GM23248 (cell line): ENCODE data around the gene EXD3. TPM values are rescaled to one million over a fixed set of nuclear protein-coding genes. Genes with fewer than 3 reads are reported as not detected.

Experiments used
- DNase-seq: peaks from one replicate; pipeline ENCODE4 v3.0.0-alpha.2; 2015
- H2AFZ ChIP-seq: fragments of 200-600 bp; sonication (generic); 2 replicates; pipeline ENCODE4 v1.6.1; 2016; ENCODE audit warnings: antibody characterized with exemption
- H3F3A ChIP-seq: fragments of 200-600 bp; sonication (generic); 2 replicates; pipeline ENCODE4 v1.6.1; 2016; ENCODE audit warnings: mild to moderate bottlenecking, antibody characterized with exemption, mixed run types; ENCODE audit not compliant: insufficient read depth
- H3K27ac ChIP-seq: fragments of 200-600 bp; sonication (generic); 2 replicates; pipeline ENCODE4 v1.5.1; 2016; ENCODE audit warnings: mild to moderate bottlenecking
- H3K27me3 ChIP-seq: fragments of 200-600 bp; sonication (generic); replicated peaks from 2 replicates; pipeline ENCODE4 v1.6.1; 2016; ENCODE audit warnings: mild to moderate bottlenecking; ENCODE audit not compliant: insufficient read depth
- H3K36me3 ChIP-seq: fragments of 200-600 bp; sonication (generic); 2 replicates; pipeline ENCODE4 v1.6.1; 2016; ENCODE audit warnings: low read depth, mild to moderate bottlenecking
- H3K4me1 ChIP-seq: fragments of 200-600 bp; sonication (generic); 2 replicates; pipeline ENCODE4 v1.6.1; 2016; ENCODE audit warnings: mild to moderate bottlenecking; ENCODE audit not compliant: insufficient read depth
- H3K4me2 ChIP-seq: fragments of 200-600 bp; sonication (generic); one replicate; pipeline ENCODE4 v1.6.1; 2016; ENCODE audit warnings: mild to moderate bottlenecking; ENCODE audit not compliant: unreplicated experiment
- H3K4me3 ChIP-seq: fragments of 200-600 bp; sonication (generic); 2 replicates; pipeline ENCODE4 v1.5.1; 2016; ENCODE audit warnings: mild to moderate bottlenecking
- H3K79me2 ChIP-seq: fragments of 200-600 bp; sonication (generic); 2 replicates; pipeline ENCODE4 v1.6.1; 2016; ENCODE audit warnings: mild to moderate bottlenecking; ENCODE audit not compliant: insufficient read depth
- H3K9ac ChIP-seq: fragments of 200-600 bp; sonication (generic); 2 replicates; pipeline ENCODE4 v1.6.1; 2016; ENCODE audit warnings: mild to moderate bottlenecking
- H3K9me2 ChIP-seq: fragments of 200-600 bp; sonication (generic); 2 replicates; pipeline ENCODE4 v1.6.1; 2016; ENCODE audit warnings: mixed run types, mild to moderate bottlenecking, moderate library complexity; ENCODE audit not compliant: insufficient read depth
- H3K9me3 ChIP-seq: fragments of 200-600 bp; sonication (generic); one replicate; pipeline ENCODE4 v1.6.1; 2017; ENCODE audit warnings: low read depth
- H4K20me1 ChIP-seq: fragments of 200-600 bp; sonication (generic); 2 replicates; pipeline ENCODE4 v1.6.0; 2016; ENCODE audit not compliant: insufficient read depth
- EZH2 ChIP-seq: fragments of 200-600 bp; sonication (generic); IDR thresholded peaks from 2 replicates; pipeline ENCODE4 v1.6.1; 2018; ENCODE audit warnings: antibody characterized with exemption, mild to moderate bottlenecking; ENCODE audit not compliant: insufficient read depth, poor library complexity, severe bottlenecking
- EZH2phosphoT487 ChIP-seq: fragments of 200-600 bp; sonication (generic); IDR thresholded peaks from 2 replicates; pipeline ENCODE4 v1.6.1; 2018; ENCODE audit warnings: antibody characterized with exemption, moderate library complexity, mild to moderate bottlenecking, low read depth; ENCODE audit not compliant: insufficient read depth
- WGBS, 2 experiments: methylation state at CpG; one replicate each; pipeline ENCODE4 v1.1.6; 2015 to 2017; ENCODE audit warnings: low lambda C conversion rate in 2 of 2, low coverage in 1 of 2; ENCODE audit errors: missing lambda C conversion rate in 2 of 2; 5-methylcytosine and 5-hydroxymethylcytosine counted together
- in situ Hi-C: fragments of 300-500 bp; cut with MboI; formaldehyde crosslinking; loops from 2 replicates; pipeline ENCODE4 v1.15.0; 2020
- polyA plus RNA-seq: library from polyadenylated mRNA; unstranded; fragments of >200 nt; fragmentation: Nextera tagmentation; extraction: Ambion mirVana; gene quantifications from 2 replicates; pipeline ENCODE4 v1.2.1, GENCODE V29; 2016
- total RNA-seq: library from RNA; depleted of rRNA; stranded (reverse); fragments of >200 nt; shearing (Covaris generic); gene quantifications from 2 replicates; pipeline ENCODE4 v1.2.3, GENCODE V29; 2014

Gene EXD3
- total and polyA plus RNA-seq, 2 experiments from 2014 or later, result 10.1 to 11.6 TPM

DNA sequence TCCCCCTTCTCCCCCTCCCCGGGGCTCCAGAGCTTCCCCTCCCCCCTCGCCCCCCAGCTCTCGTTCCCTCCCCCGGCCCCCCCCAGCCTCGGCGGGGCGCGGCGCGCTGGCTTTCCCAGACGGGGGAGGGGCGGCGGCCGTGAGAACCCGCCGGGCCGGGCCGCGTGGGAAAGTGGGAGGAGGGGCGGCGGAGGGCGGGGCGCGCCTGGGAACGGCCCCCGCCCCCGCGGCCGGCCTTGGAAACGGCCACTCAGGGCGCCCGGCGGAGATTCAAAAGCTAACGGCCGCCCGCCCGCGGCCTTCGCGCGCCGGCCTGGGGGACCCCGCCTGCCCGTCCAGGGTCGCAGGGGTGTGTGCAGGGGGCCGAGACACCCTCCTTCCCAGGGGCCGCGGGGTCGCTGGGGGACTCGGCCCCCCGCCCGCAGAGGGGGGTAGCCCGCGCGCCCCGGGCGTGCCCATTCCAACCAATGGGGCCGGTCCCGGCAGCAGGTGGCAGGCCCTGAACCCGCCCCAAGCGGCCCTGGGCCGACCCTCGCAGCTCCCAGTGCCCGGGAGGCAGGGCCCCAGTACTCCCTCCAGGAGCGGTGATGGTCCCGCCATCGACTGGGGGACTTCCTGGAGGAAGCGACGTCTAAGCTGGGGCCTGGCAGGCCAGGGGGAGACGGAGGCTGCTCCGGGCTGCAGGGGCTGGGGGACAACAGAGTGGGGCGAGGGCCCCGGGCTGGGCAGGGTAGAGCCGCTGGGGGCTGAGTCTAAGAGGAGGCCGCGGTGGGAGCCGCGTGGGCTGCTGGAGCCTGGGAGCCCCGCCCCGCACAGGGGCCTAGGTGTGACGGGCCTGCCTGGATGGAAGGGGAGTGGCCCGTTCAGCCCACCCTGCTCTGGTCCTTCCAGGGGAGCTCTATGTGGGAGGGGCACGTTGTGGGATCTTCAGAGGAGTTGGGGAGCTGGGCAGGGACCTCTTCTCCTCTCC is 106.7 kb downstream of the EXD3 start:
- in situ Hi-C loops, result no loop called here
- Histone ChIP-seq H3K9me2 (no peaks in the 10 kb centered on the region), H3K4me3 (peak overlapping the region; percentile 21), H3K36me3 (no peaks in the 10 kb centered on the region), H3K4me1 (no peaks in the 10 kb centered on the region), H3K9ac (peak overlapping the region; percentile 59), H3K4me2 (peak overlapping the region; percentile 42), H3K27me3 (no peaks in the 10 kb centered on the region), H3K79me2 (no peaks in the 10 kb centered on the region), H2AFZ (peak overlapping the region; percentile 44; the same call in 1 of the 2 replicates), H3F3A (no peaks in the 10 kb centered on the region), H3K27ac (no peak overlapping the region), H4K20me1 (no peaks in the 10 kb centered on the region), H3K9me3 (no peaks in the 10 kb centered on the region)
- DNase-seq, result peak; percentile 77
- 6 to 8% methylated on average over 13 to 47 of the region's 83 CpGs for WGBS, 2 experiments
- TF ChIP-seq EZH2, result no peak
- no peak for TF ChIP-seq EZH2phosphoT487

GRCh38 chr9:137315581-137316011 is 107.4 kb downstream of the EXD3 start:
- DNase-seq, result no peak
- in situ Hi-C loops, result no loop called here
- H3K27ac ChIP-seq, result no peak overlapping the region
- H3K4me1 ChIP-seq, result no peaks in the 10 kb centered on the region
- no peaks in the 10 kb centered on the region for H3K36me3 ChIP-seq
- no peak overlapping the region for H3K4me2 ChIP-seq
- WGBS, 2 experiments, result 21 to 22% methylated on average over 11 to 12 of the region's 18 CpGs
- H3K9me2 ChIP-seq, result no peaks in the 10 kb centered on the region
- H3K79me2 ChIP-seq, result no peaks in the 10 kb centered on the region
- H3K9me3 ChIP-seq, result no peaks in the 10 kb centered on the region
- H3K9ac ChIP-seq, result peak overlapping the region; percentile 37; the same call in 1 of the 2 replicates
- TF ChIP-seq EZH2 (no peak), EZH2phosphoT487 (no peak)
- H4K20me1 ChIP-seq, result no peaks in the 10 kb centered on the region
- H3K4me3 ChIP-seq, result peak overlapping the region; percentile 21; the same call in 1 of the 2 replicates
- no peak overlapping the region for H2AFZ ChIP-seq
- H3K27me3 ChIP-seq, result no peaks in the 10 kb centered on the region
- H3F3A ChIP-seq, result no peaks in the 10 kb centered on the region

DNA sequence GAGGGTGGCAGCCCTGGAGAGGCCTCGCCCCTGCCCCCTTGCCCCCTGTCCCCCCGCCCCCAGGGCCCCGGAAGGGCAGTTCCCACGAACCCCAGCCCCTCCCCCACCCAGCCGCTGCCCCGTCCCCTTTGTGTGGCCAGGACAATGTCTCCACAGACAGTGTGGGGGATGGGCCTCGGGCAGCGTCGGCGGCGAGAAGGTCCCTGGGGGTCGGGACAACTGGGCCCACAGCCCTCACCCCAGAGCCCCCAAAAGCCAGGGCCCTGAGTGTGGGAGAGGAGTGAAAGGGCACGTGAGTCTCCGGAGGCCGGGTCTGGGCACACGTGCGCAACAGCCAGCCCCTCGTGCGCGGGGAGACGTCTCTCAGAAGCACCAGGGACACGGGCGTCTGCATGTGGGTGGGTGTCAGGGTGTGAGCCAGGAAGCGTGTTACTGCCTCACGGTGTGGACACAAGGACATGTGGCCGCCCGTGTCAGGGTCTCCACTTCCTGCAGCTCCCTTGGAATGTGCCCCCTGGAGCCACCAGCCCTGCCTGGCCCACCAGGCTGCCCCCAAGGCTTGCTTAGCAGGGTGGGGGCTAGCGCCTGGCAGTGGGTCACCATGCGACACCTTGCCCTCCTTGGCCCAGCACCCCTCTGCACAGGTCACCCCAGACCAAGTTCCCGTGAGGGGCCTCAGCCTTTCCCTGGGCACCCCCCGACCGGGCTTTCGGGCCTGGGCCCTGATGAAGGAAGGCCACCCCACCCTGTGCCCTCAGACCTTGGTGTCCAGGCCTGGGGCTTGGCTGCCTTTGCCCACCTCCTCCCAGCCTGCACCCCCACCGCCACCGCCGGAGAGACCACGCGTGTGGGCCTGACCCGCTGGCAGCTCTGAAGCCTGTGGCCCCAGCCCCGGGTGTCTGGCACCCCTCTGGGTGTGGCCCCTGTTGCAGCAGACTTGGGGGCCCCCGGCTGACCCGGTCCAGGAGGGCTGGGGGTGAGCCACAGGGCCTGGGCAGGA is 108.1 kb downstream of the EXD3 start:
- TF ChIP-seq EZH2, result no peak
- TF ChIP-seq EZH2phosphoT487, result no peak
- 39 to 43% methylated on average over 23 to 42 of the region's 42 CpGs for WGBS, 2 experiments
- in situ Hi-C loops, result no loop called here

DNA sequence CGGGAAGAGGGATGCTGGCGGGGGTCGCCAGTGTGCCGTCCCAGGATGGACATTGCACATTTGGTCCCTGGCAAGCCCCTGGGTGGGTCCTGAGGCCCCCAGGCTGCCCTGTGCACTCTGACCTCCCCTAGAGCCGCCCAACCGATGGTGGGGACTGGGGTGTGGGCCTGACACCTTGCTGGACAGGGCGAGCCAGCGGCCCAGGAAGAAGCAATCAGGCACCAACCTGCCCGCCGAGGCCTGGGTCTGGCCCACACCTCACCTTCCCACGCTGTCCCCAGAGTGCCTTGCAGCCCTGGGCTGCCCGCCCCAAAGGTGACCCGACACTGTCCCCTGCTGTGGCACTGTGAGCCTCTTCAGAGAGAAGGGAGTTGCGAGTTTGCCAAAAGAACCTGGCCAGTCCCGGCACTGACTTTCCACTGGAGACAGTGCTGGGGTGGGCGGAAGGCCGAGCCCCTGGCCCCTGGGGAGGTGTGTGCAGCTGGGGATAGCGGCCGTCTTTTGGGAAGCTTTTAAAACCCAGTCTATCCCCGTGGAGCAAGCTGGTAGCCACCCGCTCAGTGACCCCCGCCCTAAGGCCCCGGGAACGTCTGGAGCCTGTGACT is 108.9 kb downstream of the EXD3 start:
- DNase-seq, result no peak
- H3K4me1 ChIP-seq, result no peaks in the 10 kb centered on the region
- no peaks in the 10 kb centered on the region for H3K36me3 ChIP-seq
- no peaks in the 10 kb centered on the region for H3K79me2 ChIP-seq
- no peak overlapping the region for H3K27ac ChIP-seq
- H4K20me1 ChIP-seq, result no peaks in the 10 kb centered on the region
- no peaks in the 10 kb centered on the region for H3K9me2 ChIP-seq
- no peaks in the 10 kb centered on the region for H3K27me3 ChIP-seq
- whole genome bisulfite sequencing, 2 experiments, result 68 to 83% methylated on average over 17 to 24 of the region's 24 CpGs
- in situ Hi-C loops, result no loop called here
- H3K9me3 ChIP-seq, result no peaks in the 10 kb centered on the region
- no peak overlapping the region for H2AFZ ChIP-seq
- TF ChIP-seq EZH2 (no peak), EZH2phosphoT487 (no peak)
- no peak overlapping the region for H3K4me3 ChIP-seq
- H3F3A ChIP-seq, result no peaks in the 10 kb centered on the region
- H3K9ac ChIP-seq, result no peak overlapping the region
- H3K4me2 ChIP-seq, result no peak overlapping the region

More for the DNA sequence above, 108.1 kb downstream of the EXD3 start:
- no peaks in the 10 kb centered on the region for H3K27me3 ChIP-seq
- no peak overlapping the region for H3K9ac ChIP-seq
- DNase-seq, result no peak
- no peak overlapping the region for H3K4me2 ChIP-seq
- no peaks in the 10 kb centered on the region for H3K4me1 ChIP-seq
- H2AFZ ChIP-seq, result no peak overlapping the region
- H3K9me2 ChIP-seq, result no peaks in the 10 kb centered on the region
- no peaks in the 10 kb centered on the region for H3K9me3 ChIP-seq
- H3K79me2 ChIP-seq, result no peaks in the 10 kb centered on the region
- H3K36me3 ChIP-seq, result no peaks in the 10 kb centered on the region
- no peak overlapping the region for H3K27ac ChIP-seq
- H3F3A ChIP-seq, result no peaks in the 10 kb centered on the region
- H3K4me3 ChIP-seq, result no peak overlapping the region
- no peaks in the 10 kb centered on the region for H4K20me1 ChIP-seq
